Endothelial cell of umbilical vein (primary cell): ENCODE measurements around the gene AQP12A. TPM values are rescaled to one million over a fixed set of nuclear protein-coding genes. Genes with fewer than 3 reads are reported as not detected.

Source experiments
- BruUV-seq: library from RNA; stranded (reverse); fragments of 400-500 nt; replicated peaks from 2 replicates; lab custom pipeline; 2021; lab: Mats Ljungman, UMichigan
- CTCF ChIA-PET: fragments of 300-600, 350-600 bp; sonication (Branson Sonifier 250); formaldehyde crosslinking; loops from one replicate; lab custom pipeline; 2021; ENCODE audit warnings: antibody characterized with exemption, inconsistent platforms; lab: Charles Lee
- POLR2A ChIA-PET: fragments of 300-600, 350-600 bp; sonication (Branson Sonifier 250); formaldehyde crosslinking; loops from one replicate; lab custom pipeline; 2021; ENCODE audit warnings: antibody characterized with exemption, inconsistent platforms; lab: Charles Lee
- DNase-seq: peaks from one replicate; pipeline ENCODE4 v3.0.0-alpha.2; 2011; ENCODE audit warnings: low read depth, low spot score
- FAIRE-seq: peaks from 2 replicates; lab custom pipeline; 2011; peaks lifted over from hg19 to GRCh38; lab: Jason Lieb, UNC
- H2AFZ ChIP-seq: 2 replicates; pipeline ENCODE4 v1.6.0; 2012; ENCODE audit warnings: low read depth, low read length, control low read depth, inconsistent platforms
- H3K27ac ChIP-seq: 2 replicates; pipeline ENCODE4 v1.5.1; 2011; ENCODE audit warnings: low read depth, mild to moderate bottlenecking, control low read depth, low read length, moderate library complexity; ENCODE audit not compliant: insufficient read depth
- H3K27me3 ChIP-seq, 2 experiments: 2 replicates each; pipeline versions ENCODE4 v1.6.0 to v1.6.1; 2011; ENCODE audit warnings: low read length in 2 of 2, mixed read lengths in 1 of 2; ENCODE audit not compliant: control insufficient read depth in 2 of 2, insufficient read depth in 2 of 2
- H3K36me3 ChIP-seq, 2 experiments: 2 replicates in 1 of 2; 3 replicates in 1 of 2; pipeline ENCODE4 v1.5.1; 2011; ENCODE audit warnings: low read length in 2 of 2, mild to moderate bottlenecking in 1 of 2, moderate library complexity in 1 of 2; ENCODE audit not compliant: control insufficient read depth in 2 of 2, insufficient read depth in 2 of 2; ENCODE audit errors: extremely low read depth in 1 of 2
- H3K4me1 ChIP-seq: 3 replicates; pipeline ENCODE4 v1.5.1; 2011; ENCODE audit warnings: mild to moderate bottlenecking, low read length; ENCODE audit not compliant: control insufficient read depth, insufficient read depth; ENCODE audit errors: extremely low read depth
- H3K4me2 ChIP-seq: 2 replicates; pipeline ENCODE4 v1.6.1; 2011; ENCODE audit warnings: low read length, control low read depth, mixed read lengths; ENCODE audit not compliant: insufficient read depth
- H3K4me3 ChIP-seq, 3 experiments: fragments of 200-600 bp in 1 of 3; sonication (generic), shearing (Covaris generic) in 1 of 3; replicated peaks in 1 of 3; 2 replicates each; pipeline ENCODE4 v1.5.1; 2011 to 2016; ENCODE audit warnings: control low read depth in 3 of 3, low read length in 3 of 3, mild to moderate bottlenecking in 2 of 3, inconsistent platforms in 1 of 3, low read depth in 1 of 3, moderate library complexity in 1 of 3; ENCODE audit not compliant: insufficient read depth in 1 of 3
- H3K79me2 ChIP-seq: 2 replicates; pipeline ENCODE4 v1.6.0; 2012; ENCODE audit warnings: low read length, inconsistent platforms; ENCODE audit not compliant: control insufficient read depth, insufficient read depth
- H3K9ac ChIP-seq: replicated peaks from 2 replicates; pipeline ENCODE3; 2011; ENCODE audit warnings: low read length, control low read depth; ENCODE audit not compliant: insufficient read depth; ENCODE audit errors: extremely low read depth
- H3K9me1 ChIP-seq: replicated peaks from 3 replicates; pipeline ENCODE4 v1.6.0; 2011; ENCODE audit warnings: mild to moderate bottlenecking, low read length; ENCODE audit not compliant: control insufficient read depth, insufficient read depth; ENCODE audit errors: extremely low read depth
- H3K9me3 ChIP-seq: replicated peaks from 2 replicates; pipeline ENCODE4 v1.5.1; 2012; ENCODE audit warnings: low read length, inconsistent platforms; ENCODE audit not compliant: control insufficient read depth, insufficient read depth
- H4K20me1 ChIP-seq: replicated peaks from 2 replicates; pipeline ENCODE3; 2011; ENCODE audit warnings: mild to moderate bottlenecking, low read length; ENCODE audit not compliant: control insufficient read depth, insufficient read depth; ENCODE audit errors: extremely low read depth
- EZH2 ChIP-seq: IDR thresholded peaks from 2 replicates; pipeline ENCODE4 v1.6.1; 2012; ENCODE audit warnings: borderline replicate concordance, low read depth, mild to moderate bottlenecking, moderate library complexity, low read length, inconsistent platforms; ENCODE audit not compliant: severe bottlenecking
- FOS ChIP-seq: IDR thresholded peaks from 2 replicates; pipeline ENCODE4 v1.6.1; 2011; ENCODE audit warnings: mild to moderate bottlenecking, low read length, moderate library complexity, borderline replicate concordance; ENCODE audit not compliant: insufficient read depth
- GATA2 ChIP-seq: IDR thresholded peaks from 2 replicates; pipeline ENCODE4 v1.7.0; 2011; ENCODE audit warnings: low read depth, mild to moderate bottlenecking, moderate library complexity, mixed read lengths, low read length; ENCODE audit not compliant: insufficient read length, insufficient read depth
- JUN ChIP-seq: IDR thresholded peaks from 2 replicates; pipeline ENCODE4 v1.6.1; 2011; ENCODE audit warnings: borderline replicate concordance, low read depth; ENCODE audit not compliant: insufficient read length, insufficient read depth
- MAX ChIP-seq: IDR thresholded peaks from 2 replicates; pipeline ENCODE4 v1.6.1; 2011; ENCODE audit not compliant: insufficient read depth, insufficient read length
- MYC ChIP-seq: IDR thresholded peaks from one replicate; pipeline ENCODE4 v1.6.1; 2011; ENCODE audit warnings: mild to moderate bottlenecking, low read depth, low read length
- POLR2A ChIP-seq: IDR thresholded peaks from 2 replicates; pipeline ENCODE4 v1.6.1; 2012; ENCODE audit warnings: low read depth, mild to moderate bottlenecking, control low read depth, low read length
- POLR2AphosphoS5 ChIP-seq: IDR thresholded peaks from 2 replicates; pipeline ENCODE4 v1.6.1; 2012; ENCODE audit warnings: low read depth, mild to moderate bottlenecking, control low read depth, low read length, moderate library complexity; ENCODE audit not compliant: insufficient read depth
- dilution Hi-C: fragments of 300-500 bp; cut with MboI; formaldehyde crosslinking; loops from one replicate; pipeline ENCODE4 v1.15.0; 2019; ENCODE audit warnings: low sequenced_read_pairs; ENCODE audit not compliant: extremely low pct_ligation_motif_present
- intact Hi-C: fragments of 100-400 bp; cut with micrococcal nuclease; formaldehyde crosslinking; loops from one replicate; pipeline ENCODE4 v1.10.0; 2022
- polyA plus RNA-seq, 4 experiments: library from polyadenylated mRNA; depleted of rRNA in 3 of 4; stranded (reverse) in 3 of 4; unstranded in 1 of 4; fragments of >200 nt; gene quantifications; 2 replicates each; pipeline versions ENCODE4 v1.2.1 to v1.2.3, GENCODE V29; 2011 to 2012; ENCODE audit warnings: missing spikeins in 1 of 4
- total RNA-seq: library from RNA; stranded (reverse); gene quantifications from 2 replicates; pipeline ENCODE4 v1.2.3, GENCODE V29; 2021
- TF ChIP-seq, protein P1 (sequence below), 2 donors: IDR thresholded peaks; 1 replicate in 1 of 2; 2 replicates in 1 of 2; pipeline ENCODE4 v1.5.1; 2011; ENCODE audit warnings: low read length in 2 of 2, mild to moderate bottlenecking in 2 of 2, moderate library complexity in 2 of 2, control low read depth in 1 of 2, inconsistent platforms in 1 of 2, low read depth in 1 of 2; ENCODE audit not compliant: insufficient read depth in 1 of 2; ENCODE audit errors: extremely low read depth in 1 of 2

Gene AQP12A
- total and polyA plus RNA-seq, 2 donors (not counting 3 experiments of a cell fraction or from before 2014, with no cell fraction given) = not detected

- FAIRE-seq = no peak
- intact Hi-C loops (loop anchor here (5.0 kb wide), 1 partner anchor 196 kb away; no protein-coding TSS in a partner anchor), dilution Hi-C loops (no loop called here)
- Histone ChIP-seq H3K27ac (no peak overlapping the region), H3K27me3 (no peaks in the 10 kb centered on the region), H3K4me3 (no peak overlapping the region), H2AFZ (no peak overlapping the region), H3K4me2 (no peak overlapping the region), H3K36me3 (no peaks in the 10 kb centered on the region), H3K79me2 (no peaks in the 10 kb centered on the region), H3K4me1 (no peaks in the 10 kb centered on the region), H3K9me1 (no peaks in the 10 kb centered on the region), H4K20me1 (no peaks in the 10 kb centered on the region), H3K9me3 (no peaks in the 10 kb centered on the region), H3K9ac (no peak overlapping the region)
- no peak for TF ChIP-seq GATA2
- TF ChIP-seq POLR2A = no peak
- no peak for TF ChIP-seq JUN
- TF ChIP-seq, protein P1, sequence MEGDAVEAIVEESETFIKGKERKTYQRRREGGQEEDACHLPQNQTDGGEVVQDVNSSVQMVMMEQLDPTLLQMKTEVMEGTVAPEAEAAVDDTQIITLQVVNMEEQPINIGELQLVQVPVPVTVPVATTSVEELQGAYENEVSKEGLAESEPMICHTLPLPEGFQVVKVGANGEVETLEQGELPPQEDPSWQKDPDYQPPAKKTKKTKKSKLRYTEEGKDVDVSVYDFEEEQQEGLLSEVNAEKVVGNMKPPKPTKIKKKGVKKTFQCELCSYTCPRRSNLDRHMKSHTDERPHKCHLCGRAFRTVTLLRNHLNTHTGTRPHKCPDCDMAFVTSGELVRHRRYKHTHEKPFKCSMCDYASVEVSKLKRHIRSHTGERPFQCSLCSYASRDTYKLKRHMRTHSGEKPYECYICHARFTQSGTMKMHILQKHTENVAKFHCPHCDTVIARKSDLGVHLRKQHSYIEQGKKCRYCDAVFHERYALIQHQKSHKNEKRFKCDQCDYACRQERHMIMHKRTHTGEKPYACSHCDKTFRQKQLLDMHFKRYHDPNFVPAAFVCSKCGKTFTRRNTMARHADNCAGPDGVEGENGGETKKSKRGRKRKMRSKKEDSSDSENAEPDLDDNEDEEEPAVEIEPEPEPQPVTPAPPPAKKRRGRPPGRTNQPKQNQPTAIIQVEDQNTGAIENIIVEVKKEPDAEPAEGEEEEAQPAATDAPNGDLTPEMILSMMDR (IDR thresholded peaks at IDR 0.05; ENCODE audit: extremely low read depth in 1 of 2, insufficient read depth in 1 of 2, low read depth in 1 of 2, low read length in 2 of 2) = no peak
- CTCF ChIA-PET = interaction anchor here (1.1 kb wide), 1 partner anchor 53 kb away, joined by 3 read pairs; no protein-coding TSS in a partner anchor
- no peak for DNase-seq
- BruUV-seq = no TSS peak
- POLR2A ChIA-PET = no interaction called here
Measured at GRCh38 chr2:240707821-240708220, 16.2 kb downstream of the AQP12A start.

- H3K4me2 ChIP-seq = no peak overlapping the region
- H3K27ac ChIP-seq = no peak overlapping the region
- H3K79me2 ChIP-seq = no peaks in the 10 kb centered on the region
- DNase-seq (no peak), FAIRE-seq (no peak)
- no peaks in the 10 kb centered on the region for H3K9me3 ChIP-seq
- no peak for TF ChIP-seq FOS
- TF ChIP-seq GATA2 = no peak
- no peak for TF ChIP-seq EZH2
- TF ChIP-seq POLR2A = no peak
- no peak for TF ChIP-seq JUN
- TF ChIP-seq POLR2AphosphoS5 = no peak
- TF ChIP-seq MYC = no peak
- no peak for TF ChIP-seq MAX
- TF ChIP-seq, protein P1 (IDR thresholded peaks at IDR 0.05; ENCODE audit: extremely low read depth in 1 of 2, insufficient read depth in 1 of 2, low read depth in 1 of 2, low read length in 2 of 2) = no peak
- no peaks in the 10 kb centered on the region for H3K36me3 ChIP-seq
- no peak overlapping the region for H3K9ac ChIP-seq
- no peaks in the 10 kb centered on the region for H3K4me1 ChIP-seq
- ChIA-PET POLR2A (no interaction called here), CTCF (interaction anchor here (1.1 kb wide), 2 partner anchors 52 to 194 kb away, joined by 3 read pairs; no protein-coding TSS in a partner anchor)
- intact Hi-C loops (loop anchor here (5.0 kb wide), 1 partner anchor 196 kb away; no protein-coding TSS in a partner anchor), dilution Hi-C loops (no loop called here)
- no peak overlapping the region for H3K4me3 ChIP-seq
- no peak overlapping the region for H2AFZ ChIP-seq
- no TSS peak for BruUV-seq
- H3K9me1 ChIP-seq = no peaks in the 10 kb centered on the region
- no peaks in the 10 kb centered on the region for H4K20me1 ChIP-seq
- no peaks in the 10 kb centered on the region for H3K27me3 ChIP-seq
Measured at GRCh38 chr2:240708457-240708856, 16.8 kb downstream of the AQP12A start.
